SKM-1 (cell line): ENCODE results near the gene FHIT.
A peak's percentile ranks its signal among the peaks of the same experiment; 100 is the strongest.

ENCODE experiments used
- DNase-seq: peaks from one replicate; lab custom pipeline; 2025; ENCODE audit not compliant: unreplicated experiment; lab: John Stamatoyannopoulos, UW

Gene FHIT

DNA sequence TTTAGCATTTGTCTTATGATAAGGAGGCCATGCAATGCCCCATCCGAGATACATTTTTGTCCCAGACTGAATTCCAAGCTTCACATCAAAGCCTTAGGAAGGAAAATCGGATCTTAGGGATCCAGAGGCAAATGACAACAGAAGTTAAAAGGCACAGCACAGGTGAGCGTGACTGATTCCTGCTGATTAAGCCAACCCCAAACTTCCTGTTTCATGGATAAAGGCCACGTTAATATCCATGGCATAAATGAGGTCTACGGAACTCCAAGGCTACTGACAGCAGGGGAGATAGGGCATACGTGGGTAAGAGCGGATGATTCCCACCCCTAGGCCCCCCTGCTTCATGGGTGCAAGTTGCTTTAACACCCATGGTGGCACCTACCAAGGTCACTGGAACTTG is 471.6 kb downstream of the FHIT start:
- no peak for DNase-seq

DNA sequence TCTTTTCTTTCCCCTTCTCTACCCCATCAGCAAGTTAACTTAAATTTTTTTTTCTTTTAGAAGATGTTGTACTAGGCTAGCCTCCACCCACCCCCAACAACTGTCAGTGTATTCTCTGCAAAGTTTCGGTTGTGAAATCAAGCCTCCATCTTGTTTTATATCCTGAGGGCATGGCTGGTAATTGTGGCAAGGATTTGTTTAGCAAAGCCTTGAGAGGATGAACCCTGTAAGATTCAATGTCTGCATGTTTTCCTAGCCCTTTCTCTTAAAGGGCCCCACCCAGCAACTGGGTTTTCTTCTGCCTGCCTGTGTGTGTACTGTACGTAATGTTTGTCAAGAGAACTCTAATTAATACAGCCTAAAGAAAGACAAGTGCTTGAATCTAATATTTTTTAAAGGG is 475.3 kb downstream of the FHIT start:
- no peak for DNase-seq

- no peak for DNase-seq
Measured at GRCh38 chr3:60774617-60775016, 476.6 kb downstream of the FHIT start.

- DNase-seq, result no peak
Measured at GRCh38 chr3:60772584-60772983, 478.7 kb downstream of the FHIT start.

- DNase-seq, result no peak
Measured at GRCh38 chr3:60771766-60772165, 479.5 kb downstream of the FHIT start.

- DNase-seq, result no peak
Measured at GRCh38 chr3:60770532-60770931, 480.7 kb downstream of the FHIT start.

DNA sequence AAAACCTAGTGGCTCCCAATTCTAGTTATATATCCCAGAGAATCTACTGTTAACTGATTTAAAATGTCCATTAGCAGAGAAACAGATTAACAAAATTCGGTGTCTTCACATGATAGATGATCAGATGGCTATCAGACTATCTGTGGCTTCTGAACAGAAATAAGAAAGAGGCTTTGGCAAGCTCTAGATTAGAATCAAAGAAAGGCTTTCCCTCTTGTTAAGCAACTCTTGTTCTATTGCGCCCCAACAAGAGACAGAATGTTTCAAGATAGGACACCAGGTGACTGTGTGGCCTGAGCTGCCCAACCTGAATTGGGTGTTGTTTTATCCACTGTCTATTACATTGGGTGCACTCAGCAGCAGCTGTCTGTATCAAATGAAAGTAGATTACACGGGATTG is 483.7 kb downstream of the FHIT start:
- no peak for DNase-seq

- DNase-seq, result no peak
Measured at GRCh38 chr3:60765776-60766175, 485.5 kb downstream of the FHIT start.

DNA sequence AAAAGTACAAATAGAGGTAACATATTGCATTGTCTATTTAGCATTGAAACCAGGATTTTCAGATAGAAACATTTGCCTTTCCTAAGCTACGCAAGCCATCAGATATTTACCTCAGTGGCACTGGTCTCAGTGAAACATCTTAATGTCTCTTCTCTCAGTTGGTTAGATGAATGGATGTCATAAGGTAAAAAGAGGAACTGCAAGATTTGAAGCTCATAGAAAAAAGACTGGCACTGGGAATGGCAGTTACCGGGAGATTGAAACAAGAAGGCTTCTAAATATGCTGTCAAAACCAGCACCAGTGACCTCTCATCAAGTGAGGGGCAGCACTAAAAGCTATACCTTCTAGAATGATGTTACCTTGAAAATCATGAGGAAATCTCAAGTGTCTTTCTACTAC is 486.4 kb downstream of the FHIT start:
- no peak for DNase-seq

- peak; percentile 42 for DNase-seq
Measured at GRCh38 chr3:60760145-60760544, 491.1 kb downstream of the FHIT start.

DNA sequence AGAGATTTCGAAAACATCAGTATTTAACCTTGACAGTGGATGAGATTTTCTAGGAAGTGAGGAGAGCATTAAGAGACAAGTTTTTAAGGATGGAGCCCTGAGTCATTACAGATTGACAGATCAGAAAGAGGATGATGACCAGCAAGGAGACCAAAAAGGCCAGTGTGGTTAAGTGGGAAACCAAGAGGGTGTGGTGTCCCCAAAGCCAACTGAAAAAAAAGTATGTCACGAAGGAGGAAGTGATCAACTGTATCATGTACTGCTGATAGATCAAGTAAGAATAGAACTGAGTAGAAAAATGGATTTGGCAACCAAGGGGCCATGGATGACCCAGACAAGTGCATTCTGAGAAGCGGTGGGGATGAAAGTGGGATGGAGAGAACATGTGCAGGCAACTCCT is 491.8 kb downstream of the FHIT start:
- no peak for DNase-seq

DNA sequence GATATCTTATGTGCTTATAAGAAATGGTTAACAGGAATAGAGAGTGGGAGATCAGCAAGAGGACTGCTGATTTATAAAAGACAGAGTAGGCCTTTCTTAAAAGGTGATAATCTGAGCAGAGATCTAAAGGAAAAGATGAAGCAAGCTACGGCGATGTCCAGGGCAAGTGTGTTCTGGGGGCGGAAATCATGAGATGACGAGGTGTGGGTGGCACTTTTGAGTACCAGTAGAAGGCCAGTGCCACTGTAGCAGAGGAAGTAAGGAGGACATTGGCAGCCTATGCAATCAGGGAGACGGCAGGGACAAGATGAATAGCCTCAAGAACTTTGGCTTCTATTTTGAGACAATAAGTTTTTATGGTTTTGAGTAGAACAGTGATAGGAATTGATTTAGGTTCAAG is 492.4 kb downstream of the FHIT start:
- no peak for DNase-seq

GRCh38 chr3:60758171-60758570 is 493.1 kb downstream of the FHIT start:
- DNase-seq, result peak; percentile 54

DNA sequence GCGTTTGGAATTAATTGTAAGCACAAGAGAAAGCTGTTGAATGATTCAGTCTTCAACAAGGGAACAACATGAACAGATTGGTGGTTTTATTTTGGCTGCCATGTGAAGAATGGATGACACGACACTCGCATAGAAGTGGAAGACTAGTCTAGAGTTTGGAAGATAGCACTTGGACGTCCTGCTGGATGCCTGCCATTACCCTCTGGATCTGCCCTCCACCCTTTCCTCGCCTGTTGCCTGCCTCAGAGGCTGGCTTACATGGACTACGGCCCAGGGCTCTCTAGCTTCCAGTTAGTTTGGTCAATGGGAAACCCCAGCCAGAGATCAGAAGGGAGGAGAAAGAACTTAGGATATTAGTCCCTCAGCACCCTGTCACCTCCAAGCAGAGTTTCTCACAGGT is 493.5 kb downstream of the FHIT start:
- DNase-seq, result no peak

DNA sequence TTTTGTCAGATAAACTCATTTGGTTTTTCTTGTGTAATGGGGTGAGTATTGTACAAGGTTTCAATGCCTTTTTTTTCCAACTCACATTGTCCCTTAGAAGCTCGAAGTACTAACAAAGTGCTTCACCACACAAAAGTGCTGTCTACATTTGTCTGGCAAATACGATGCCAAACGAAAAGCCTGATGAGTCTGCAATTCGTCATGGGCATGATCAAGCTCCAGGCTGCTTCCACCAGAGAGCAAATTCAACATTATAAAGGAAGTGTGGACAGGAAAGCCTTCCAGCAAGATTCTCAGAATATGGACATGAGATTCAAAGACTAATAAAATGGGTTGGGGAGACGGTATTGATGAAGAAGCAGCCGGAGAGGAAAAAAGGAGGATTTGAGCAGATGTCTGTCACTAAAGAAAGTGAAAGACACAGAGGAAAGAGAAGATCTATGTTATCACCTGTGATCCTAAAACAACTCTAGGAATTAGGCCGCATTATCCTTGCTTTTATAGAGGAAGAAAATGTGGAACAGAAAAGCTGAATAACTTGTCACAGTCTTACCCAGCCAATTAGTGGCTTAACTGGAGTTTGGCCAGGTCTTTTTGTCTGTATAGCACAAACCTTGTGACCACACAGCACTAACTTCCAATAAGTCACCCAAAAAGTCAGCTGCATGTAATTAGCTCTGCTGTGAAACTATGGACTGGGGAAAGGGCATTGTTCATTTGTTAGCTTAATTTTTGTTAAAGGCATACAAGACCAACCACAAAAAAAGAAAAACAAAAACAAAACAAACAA is 494.8 kb downstream of the FHIT start:
- no peak for DNase-seq

GRCh38 chr3:60755094-60755493 is 496.2 kb downstream of the FHIT start:
- DNase-seq, result no peak

- no peak for DNase-seq
Measured at GRCh38 chr3:60754617-60755016, 496.6 kb downstream of the FHIT start.

- no peak for DNase-seq
Measured at GRCh38 chr3:60752809-60753208, 498.4 kb downstream of the FHIT start.

DNA sequence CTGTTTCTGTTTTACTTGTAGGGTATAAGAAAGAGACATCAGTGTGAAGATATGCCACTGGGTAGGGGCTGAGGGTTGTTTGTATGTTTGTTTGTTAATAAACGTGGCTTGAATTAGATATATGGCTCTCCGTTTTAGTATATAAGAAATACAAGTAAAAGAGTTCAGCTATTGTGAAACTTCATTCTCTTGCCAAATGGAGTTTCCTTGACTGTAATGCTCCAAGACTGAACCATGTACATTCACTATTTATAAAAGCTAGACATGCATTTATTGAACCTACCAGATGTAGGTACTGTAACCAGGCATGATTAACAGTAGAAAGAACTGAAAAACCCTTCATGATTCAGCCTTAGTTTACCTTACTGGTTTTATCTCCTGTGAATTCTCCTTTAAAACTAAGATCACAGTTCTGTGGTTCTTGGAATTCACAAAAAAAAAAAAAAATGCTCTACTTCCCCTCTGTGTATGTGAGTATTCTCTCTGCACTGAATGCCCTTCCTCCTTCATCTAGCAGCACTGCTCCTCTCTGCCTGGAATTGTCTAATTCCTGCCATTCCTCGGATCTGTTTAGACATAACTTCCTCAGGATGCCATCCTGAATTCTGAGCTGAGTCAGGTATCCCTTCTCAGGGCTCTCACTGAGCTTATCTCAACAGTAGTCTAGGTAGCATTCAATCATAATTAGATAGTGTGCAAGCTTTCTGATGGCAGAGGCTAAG is 504.4 kb downstream of the FHIT start:
- no peak for DNase-seq

GRCh38 chr3:60746043-60746638 is 505.1 kb downstream of the FHIT start:
- no peak for DNase-seq

- DNase-seq, result no peak
Measured at GRCh38 chr3:60743631-60744164, 507.6 kb downstream of the FHIT start.

DNA sequence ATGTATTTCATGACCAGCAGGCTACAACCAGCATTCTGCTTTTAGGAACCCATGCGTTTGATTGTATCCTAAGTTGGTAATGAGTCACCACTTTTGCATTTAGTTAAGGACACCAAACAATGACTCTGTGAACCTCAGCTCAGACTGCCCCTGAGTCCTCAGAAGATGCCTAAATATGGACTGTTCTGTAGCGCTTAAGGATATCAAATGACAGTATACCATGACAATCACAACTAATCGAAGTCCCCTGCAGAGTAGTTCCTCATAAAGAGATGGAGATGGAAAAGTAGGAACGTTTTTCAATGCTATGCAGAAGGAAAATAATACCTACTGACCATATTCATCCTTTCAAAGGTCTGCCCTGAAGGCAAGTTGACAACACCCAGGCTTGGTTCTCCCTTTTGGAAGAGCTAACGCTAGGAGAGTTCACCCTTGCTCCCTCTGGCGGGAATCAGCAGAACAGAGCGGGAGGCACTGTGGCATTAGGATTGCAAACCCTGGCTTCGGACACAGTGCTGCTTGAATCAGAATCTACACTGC is 508.6 kb downstream of the FHIT start:
- no peak for DNase-seq
